Endothelial cell of umbilical vein (primary cell): ENCODE measurements around the gene TYW3. TPM values are rescaled to one million over a fixed set of nuclear protein-coding genes. Genes with fewer than 3 reads are reported as not detected.

Experiments
- BruUV-seq: library from RNA; stranded (reverse); fragments of 400-500 nt; replicated peaks from 2 replicates; lab custom pipeline; 2021; lab: Mats Ljungman, UMichigan
- CTCF ChIA-PET: fragments of 300-600, 350-600 bp; sonication (Branson Sonifier 250); formaldehyde crosslinking; loops from one replicate; lab custom pipeline; 2021; ENCODE audit warnings: antibody characterized with exemption, inconsistent platforms; lab: Charles Lee
- POLR2A ChIA-PET: fragments of 300-600, 350-600 bp; sonication (Branson Sonifier 250); formaldehyde crosslinking; loops from one replicate; lab custom pipeline; 2021; ENCODE audit warnings: antibody characterized with exemption, inconsistent platforms; lab: Charles Lee
- DNase-seq: peaks from one replicate; pipeline ENCODE4 v3.0.0-alpha.2; 2011; ENCODE audit warnings: low read depth, low spot score
- FAIRE-seq: peaks from 2 replicates; lab custom pipeline; 2011; peaks lifted over from hg19 to GRCh38; lab: Jason Lieb, UNC
- H2AFZ ChIP-seq: 2 replicates; pipeline ENCODE4 v1.6.0; 2012; ENCODE audit warnings: low read depth, low read length, control low read depth, inconsistent platforms
- H3K27ac ChIP-seq: 2 replicates; pipeline ENCODE4 v1.5.1; 2011; ENCODE audit warnings: low read depth, mild to moderate bottlenecking, control low read depth, low read length, moderate library complexity; ENCODE audit not compliant: insufficient read depth
- H3K27me3 ChIP-seq, 2 experiments: 2 replicates each; pipeline versions ENCODE4 v1.6.0 to v1.6.1; 2011; ENCODE audit warnings: low read length in 2 of 2, mixed read lengths in 1 of 2; ENCODE audit not compliant: control insufficient read depth in 2 of 2, insufficient read depth in 2 of 2
- H3K36me3 ChIP-seq, 2 experiments: 2 replicates in 1 of 2; 3 replicates in 1 of 2; pipeline ENCODE4 v1.5.1; 2011; ENCODE audit warnings: low read length in 2 of 2, mild to moderate bottlenecking in 1 of 2, moderate library complexity in 1 of 2; ENCODE audit not compliant: control insufficient read depth in 2 of 2, insufficient read depth in 2 of 2; ENCODE audit errors: extremely low read depth in 1 of 2
- H3K4me1 ChIP-seq: 3 replicates; pipeline ENCODE4 v1.5.1; 2011; ENCODE audit warnings: mild to moderate bottlenecking, low read length; ENCODE audit not compliant: control insufficient read depth, insufficient read depth; ENCODE audit errors: extremely low read depth
- H3K4me2 ChIP-seq: 2 replicates; pipeline ENCODE4 v1.6.1; 2011; ENCODE audit warnings: low read length, control low read depth, mixed read lengths; ENCODE audit not compliant: insufficient read depth
- H3K4me3 ChIP-seq, 3 experiments: fragments of 200-600 bp in 1 of 3; sonication (generic), shearing (Covaris generic) in 1 of 3; replicated peaks in 1 of 3; 2 replicates each; pipeline ENCODE4 v1.5.1; 2011 to 2016; ENCODE audit warnings: control low read depth in 3 of 3, low read length in 3 of 3, mild to moderate bottlenecking in 2 of 3, inconsistent platforms in 1 of 3, low read depth in 1 of 3, moderate library complexity in 1 of 3; ENCODE audit not compliant: insufficient read depth in 1 of 3
- H3K79me2 ChIP-seq: 2 replicates; pipeline ENCODE4 v1.6.0; 2012; ENCODE audit warnings: low read length, inconsistent platforms; ENCODE audit not compliant: control insufficient read depth, insufficient read depth
- H3K9ac ChIP-seq: replicated peaks from 2 replicates; pipeline ENCODE3; 2011; ENCODE audit warnings: low read length, control low read depth; ENCODE audit not compliant: insufficient read depth; ENCODE audit errors: extremely low read depth
- H3K9me1 ChIP-seq: replicated peaks from 3 replicates; pipeline ENCODE4 v1.6.0; 2011; ENCODE audit warnings: mild to moderate bottlenecking, low read length; ENCODE audit not compliant: control insufficient read depth, insufficient read depth; ENCODE audit errors: extremely low read depth
- H3K9me3 ChIP-seq: replicated peaks from 2 replicates; pipeline ENCODE4 v1.5.1; 2012; ENCODE audit warnings: low read length, inconsistent platforms; ENCODE audit not compliant: control insufficient read depth, insufficient read depth
- H4K20me1 ChIP-seq: replicated peaks from 2 replicates; pipeline ENCODE3; 2011; ENCODE audit warnings: mild to moderate bottlenecking, low read length; ENCODE audit not compliant: control insufficient read depth, insufficient read depth; ENCODE audit errors: extremely low read depth
- CTCF ChIP-seq, 2 donors: IDR thresholded peaks; 1 replicate in 1 of 2; 2 replicates in 1 of 2; pipeline ENCODE4 v1.5.1; 2011; ENCODE audit warnings: low read length in 2 of 2, mild to moderate bottlenecking in 2 of 2, moderate library complexity in 2 of 2, control low read depth in 1 of 2, inconsistent platforms in 1 of 2, low read depth in 1 of 2; ENCODE audit not compliant: insufficient read depth in 1 of 2; ENCODE audit errors: extremely low read depth in 1 of 2
- EZH2 ChIP-seq: IDR thresholded peaks from 2 replicates; pipeline ENCODE4 v1.6.1; 2012; ENCODE audit warnings: borderline replicate concordance, low read depth, mild to moderate bottlenecking, moderate library complexity, low read length, inconsistent platforms; ENCODE audit not compliant: severe bottlenecking
- FOS ChIP-seq: IDR thresholded peaks from 2 replicates; pipeline ENCODE4 v1.6.1; 2011; ENCODE audit warnings: mild to moderate bottlenecking, low read length, moderate library complexity, borderline replicate concordance; ENCODE audit not compliant: insufficient read depth
- GATA2 ChIP-seq: IDR thresholded peaks from 2 replicates; pipeline ENCODE4 v1.7.0; 2011; ENCODE audit warnings: low read depth, mild to moderate bottlenecking, moderate library complexity, mixed read lengths, low read length; ENCODE audit not compliant: insufficient read length, insufficient read depth
- JUN ChIP-seq: IDR thresholded peaks from 2 replicates; pipeline ENCODE4 v1.6.1; 2011; ENCODE audit warnings: borderline replicate concordance, low read depth; ENCODE audit not compliant: insufficient read length, insufficient read depth
- MAX ChIP-seq: IDR thresholded peaks from 2 replicates; pipeline ENCODE4 v1.6.1; 2011; ENCODE audit not compliant: insufficient read depth, insufficient read length
- MYC ChIP-seq: IDR thresholded peaks from one replicate; pipeline ENCODE4 v1.6.1; 2011; ENCODE audit warnings: mild to moderate bottlenecking, low read depth, low read length
- POLR2A ChIP-seq: IDR thresholded peaks from 2 replicates; pipeline ENCODE4 v1.6.1; 2012; ENCODE audit warnings: low read depth, mild to moderate bottlenecking, control low read depth, low read length
- POLR2AphosphoS5 ChIP-seq: IDR thresholded peaks from 2 replicates; pipeline ENCODE4 v1.6.1; 2012; ENCODE audit warnings: low read depth, mild to moderate bottlenecking, control low read depth, low read length, moderate library complexity; ENCODE audit not compliant: insufficient read depth
- dilution Hi-C: fragments of 300-500 bp; cut with MboI; formaldehyde crosslinking; loops from one replicate; pipeline ENCODE4 v1.15.0; 2019; ENCODE audit warnings: low sequenced_read_pairs; ENCODE audit not compliant: extremely low pct_ligation_motif_present
- intact Hi-C: fragments of 100-400 bp; cut with micrococcal nuclease; formaldehyde crosslinking; loops from one replicate; pipeline ENCODE4 v1.10.0; 2022
- polyA plus RNA-seq, 4 experiments: library from polyadenylated mRNA; depleted of rRNA in 3 of 4; stranded (reverse) in 3 of 4; unstranded in 1 of 4; fragments of >200 nt; gene quantifications; 2 replicates each; pipeline versions ENCODE4 v1.2.1 to v1.2.3, GENCODE V29; 2011 to 2012; ENCODE audit warnings: missing spikeins in 1 of 4
- total RNA-seq: library from RNA; stranded (reverse); gene quantifications from 2 replicates; pipeline ENCODE4 v1.2.3, GENCODE V29; 2021

TYW3 gene
- total and polyA plus RNA-seq, 2 donors (not counting 3 experiments of a cell fraction or from before 2014, with no cell fraction given) = 8.5 to 22.8 TPM

DNA sequence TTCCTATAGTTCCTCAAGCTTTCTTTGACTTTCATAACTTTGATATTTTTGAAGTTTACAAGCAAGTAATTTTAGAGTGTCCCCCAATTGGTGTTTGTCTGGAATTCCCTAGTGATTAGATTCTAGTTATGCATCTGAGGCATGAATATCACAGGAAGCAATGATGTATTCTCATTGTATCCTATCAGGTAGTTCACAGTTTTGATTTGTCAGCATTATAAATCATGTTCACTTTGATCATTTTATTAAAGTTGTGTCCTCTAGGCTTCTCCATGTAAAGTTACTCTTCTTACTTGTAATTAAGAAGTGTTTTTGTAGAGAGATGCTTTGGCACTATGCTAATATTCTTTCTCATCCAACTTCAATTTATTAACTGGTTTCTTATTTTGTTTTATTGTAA is 53.0 kb downstream of the TYW3 start:
- FAIRE-seq (no peak), DNase-seq (no peak)
- no TSS peak for BruUV-seq
- CTCF ChIA-PET = interaction anchor here (2.8 kb wide), 1 partner anchor 14 kb away, joined by 16 read pairs; no protein-coding TSS in a partner anchor
- POLR2A ChIA-PET = no interaction called here
- Histone ChIP-seq H3K9me3 (no peaks in the 10 kb centered on the region), H3K9me1 (no peaks in the 10 kb centered on the region), H3K36me3 (no peaks in the 10 kb centered on the region), H4K20me1 (no peaks in the 10 kb centered on the region), H3K4me3 (no peak overlapping the region), H3K27ac (no peak overlapping the region), H2AFZ (no peak overlapping the region), H3K27me3 (peaks cover 0 to 3% of the 10 kb centered on the region in 2 experiments), H3K4me1 (no peaks in the 10 kb centered on the region), H3K4me2 (no peak overlapping the region), H3K9ac (no peak overlapping the region), H3K79me2 (no peaks in the 10 kb centered on the region)
- intact Hi-C loops = no loop called here
- dilution Hi-C loops = loop anchor here (25.0 kb wide), 1 partner anchor 401 kb away; no protein-coding TSS in a partner anchor
- no peak for TF ChIP-seq POLR2A
- TF ChIP-seq GATA2 = no peak
- no peak for TF ChIP-seq FOS
- no peak for TF ChIP-seq JUN
- TF ChIP-seq POLR2AphosphoS5 = no peak
- no peak for TF ChIP-seq EZH2
- TF ChIP-seq MAX = no peak
- no peak for TF ChIP-seq CTCF (IDR thresholded peaks at IDR 0.05; ENCODE audit: extremely low read depth in 1 of 2, insufficient read depth in 1 of 2, low read depth in 1 of 2, low read length in 2 of 2)
- TF ChIP-seq MYC = no peak
